Osteoblast (primary cell): ENCODE measurements around the gene GNG2. TPM values are rescaled to one million over a fixed set of nuclear protein-coding genes. Genes with fewer than 3 reads are reported as not detected.
A peak's percentile ranks its signal among the peaks of the same experiment; 100 is the strongest.

Experiments
- DNase-seq: peaks from one replicate; pipeline ENCODE4 v3.0.0; 2011; ENCODE audit warnings: low spot score, mixed read lengths; ENCODE audit not compliant: insufficient read length; ENCODE audit errors: missing footprints
- H2AFZ ChIP-seq: 2 replicates; pipeline ENCODE4 v1.6.0; 2011; ENCODE audit warnings: mild to moderate bottlenecking, low read length
- H3K27ac ChIP-seq: 2 replicates; pipeline ENCODE4 v1.5.1; 2011; ENCODE audit warnings: mild to moderate bottlenecking, low read depth, low read length, moderate library complexity
- H3K27me3 ChIP-seq: 2 replicates; pipeline ENCODE4 v1.6.0; 2012; ENCODE audit warnings: mild to moderate bottlenecking, control low read depth, inconsistent platforms, low read length, moderate library complexity; ENCODE audit not compliant: insufficient read depth
- H3K36me3 ChIP-seq: 2 replicates; pipeline ENCODE4 v1.5.1; 2011; ENCODE audit warnings: mild to moderate bottlenecking, low read length, control low read depth, moderate library complexity; ENCODE audit not compliant: insufficient read depth
- H3K4me1 ChIP-seq: 2 replicates; pipeline ENCODE4 v1.5.1; 2011; ENCODE audit warnings: mild to moderate bottlenecking, low read length, control low read depth, moderate library complexity; ENCODE audit not compliant: insufficient read depth
- H3K4me2 ChIP-seq: 2 replicates; pipeline ENCODE4 v1.6.0; 2011; ENCODE audit warnings: mild to moderate bottlenecking, low read length; ENCODE audit not compliant: insufficient read depth
- H3K4me3 ChIP-seq: fragments of 200-600 bp; sonication (generic); 3 replicates; pipeline ENCODE4 v1.5.1; 2012; ENCODE audit warnings: mild to moderate bottlenecking, low read length, inconsistent platforms; ENCODE audit not compliant: insufficient read depth
- H3K79me2 ChIP-seq: 2 replicates; pipeline ENCODE4 v1.6.0; 2012; ENCODE audit warnings: mild to moderate bottlenecking, low read length, control low read depth, inconsistent platforms; ENCODE audit not compliant: insufficient read depth
- H3K9me3 ChIP-seq: 2 replicates; pipeline ENCODE4 v1.5.1; 2011; ENCODE audit warnings: low read depth, low read length, control low read depth
- H4K20me1 ChIP-seq: 2 replicates; pipeline ENCODE4 v1.6.0; 2012; ENCODE audit warnings: mild to moderate bottlenecking, low read length, control low read depth; ENCODE audit not compliant: insufficient read depth
- total RNA-seq: library from RNA; depleted of rRNA; stranded (reverse); fragments of >200 nt; gene quantifications from 2 replicates; pipeline ENCODE4 v1.2.3, GENCODE V29; 2012
- TF ChIP-seq, protein P1 (sequence below): IDR thresholded peaks from 2 replicates; pipeline ENCODE4 v1.5.1; 2011; ENCODE audit warnings: mild to moderate bottlenecking, low read depth, low read length, moderate library complexity; ENCODE audit errors: extremely low read depth

The GNG2 gene
- total RNA-seq, 1 donor: 9.8 TPM

GRCh38 chr14:51928568-51928967, 68.2 kb downstream of the GNG2 start:
- Histone ChIP-seq H3K27ac (no peak overlapping the region), H3K36me3 (no peaks in the 10 kb centered on the region), H3K27me3 (no peaks in the 10 kb centered on the region), H3K9me3 (no peaks in the 10 kb centered on the region), H3K4me3 (no peak overlapping the region), H2AFZ (no peak overlapping the region), H3K4me2 (no peak overlapping the region), H4K20me1 (no peaks in the 10 kb centered on the region), H3K79me2 (no peaks in the 10 kb centered on the region), H3K4me1 (peaks cover 8% of the 10 kb centered on the region)
- no peak for DNase-seq
- TF ChIP-seq, protein P1, sequence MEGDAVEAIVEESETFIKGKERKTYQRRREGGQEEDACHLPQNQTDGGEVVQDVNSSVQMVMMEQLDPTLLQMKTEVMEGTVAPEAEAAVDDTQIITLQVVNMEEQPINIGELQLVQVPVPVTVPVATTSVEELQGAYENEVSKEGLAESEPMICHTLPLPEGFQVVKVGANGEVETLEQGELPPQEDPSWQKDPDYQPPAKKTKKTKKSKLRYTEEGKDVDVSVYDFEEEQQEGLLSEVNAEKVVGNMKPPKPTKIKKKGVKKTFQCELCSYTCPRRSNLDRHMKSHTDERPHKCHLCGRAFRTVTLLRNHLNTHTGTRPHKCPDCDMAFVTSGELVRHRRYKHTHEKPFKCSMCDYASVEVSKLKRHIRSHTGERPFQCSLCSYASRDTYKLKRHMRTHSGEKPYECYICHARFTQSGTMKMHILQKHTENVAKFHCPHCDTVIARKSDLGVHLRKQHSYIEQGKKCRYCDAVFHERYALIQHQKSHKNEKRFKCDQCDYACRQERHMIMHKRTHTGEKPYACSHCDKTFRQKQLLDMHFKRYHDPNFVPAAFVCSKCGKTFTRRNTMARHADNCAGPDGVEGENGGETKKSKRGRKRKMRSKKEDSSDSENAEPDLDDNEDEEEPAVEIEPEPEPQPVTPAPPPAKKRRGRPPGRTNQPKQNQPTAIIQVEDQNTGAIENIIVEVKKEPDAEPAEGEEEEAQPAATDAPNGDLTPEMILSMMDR: no peak

DNA sequence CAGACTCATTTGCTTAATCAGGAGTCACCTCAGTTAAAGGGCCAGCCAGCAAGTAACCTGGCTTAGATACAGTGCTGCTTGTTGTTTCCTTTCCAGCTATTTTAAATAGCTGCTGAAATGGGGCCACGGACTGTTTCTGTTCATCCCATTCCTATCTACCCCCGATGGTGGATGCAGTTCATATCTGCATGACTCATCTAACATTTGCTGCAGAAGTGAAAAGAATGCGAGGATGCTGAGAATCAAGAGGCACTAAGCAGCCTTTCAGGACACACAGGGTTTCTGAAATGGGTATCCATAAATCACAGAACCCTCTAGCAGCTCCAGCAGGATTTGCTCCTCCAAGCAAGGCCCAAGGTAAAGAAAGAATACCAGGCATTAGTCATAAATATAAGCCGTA, 68.8 kb downstream of the GNG2 start:
- Histone ChIP-seq H3K4me1 (peaks cover 8% of the 10 kb centered on the region), H3K27me3 (no peaks in the 10 kb centered on the region), H3K36me3 (no peaks in the 10 kb centered on the region), H3K79me2 (no peaks in the 10 kb centered on the region), H3K9me3 (no peaks in the 10 kb centered on the region), H3K4me2 (no peak overlapping the region), H2AFZ (no peak overlapping the region), H4K20me1 (no peaks in the 10 kb centered on the region), H3K4me3 (no peak overlapping the region), H3K27ac (no peak overlapping the region)
- DNase-seq: peak; percentile 81
- TF ChIP-seq, protein P1: no peak

DNA sequence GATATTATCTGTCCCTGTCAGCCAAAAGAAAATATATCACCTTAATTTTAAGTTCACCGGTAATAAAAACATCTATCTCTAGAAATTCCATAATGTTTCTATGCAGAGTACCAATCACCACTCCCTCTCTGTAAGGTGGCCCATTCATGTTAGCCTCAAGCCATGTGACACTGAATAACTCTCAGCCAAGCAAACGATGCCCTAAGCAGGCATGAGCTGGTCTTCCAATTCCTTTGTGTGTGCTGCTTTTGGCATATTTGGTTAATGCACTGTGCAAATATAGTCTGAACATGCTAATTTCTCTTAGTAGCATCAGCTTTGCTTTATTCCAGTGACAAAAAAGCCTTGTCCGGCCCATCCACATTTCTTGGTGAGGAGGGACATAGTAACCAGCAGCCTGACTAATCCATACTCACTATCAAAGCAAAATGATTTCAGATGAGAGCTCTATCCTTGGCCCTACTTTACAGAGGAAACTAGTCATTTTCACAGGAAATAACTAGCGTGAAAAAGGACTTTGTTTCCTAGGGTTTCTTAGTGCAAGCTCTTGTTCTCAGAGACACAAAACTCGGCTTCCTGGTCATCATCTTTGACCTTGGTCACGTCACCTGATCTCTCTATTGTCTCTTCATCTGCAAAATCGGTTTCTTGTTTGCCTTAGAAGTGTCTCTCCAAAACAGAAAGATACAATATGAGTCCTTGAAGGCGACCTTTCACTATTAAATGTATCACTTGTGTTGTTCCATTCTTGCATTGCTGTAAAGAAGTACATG, 69.7 kb downstream of the GNG2 start:
- DNase-seq: peak; percentile 56
- Histone ChIP-seq H3K4me3 (no peak overlapping the region), H3K4me1 (peaks cover 8% of the 10 kb centered on the region), H3K4me2 (no peak overlapping the region), H3K9me3 (no peaks in the 10 kb centered on the region), H2AFZ (no peak overlapping the region), H3K27ac (no peak overlapping the region), H3K27me3 (no peaks in the 10 kb centered on the region), H3K36me3 (no peaks in the 10 kb centered on the region), H3K79me2 (no peaks in the 10 kb centered on the region), H4K20me1 (no peaks in the 10 kb centered on the region)
- TF ChIP-seq, protein P1: no peak

GRCh38 chr14:51931308-51931707, 70.9 kb downstream of the GNG2 start:
- Histone ChIP-seq H3K9me3 (no peaks in the 10 kb centered on the region), H3K4me3 (no peak overlapping the region), H3K79me2 (no peaks in the 10 kb centered on the region), H3K27me3 (no peaks in the 10 kb centered on the region), H2AFZ (no peak overlapping the region), H3K4me1 (peaks cover 8% of the 10 kb centered on the region), H3K4me2 (no peak overlapping the region), H3K27ac (no peak overlapping the region), H4K20me1 (no peaks in the 10 kb centered on the region), H3K36me3 (no peaks in the 10 kb centered on the region)
- TF ChIP-seq, protein P1: no peak
- no peak for DNase-seq
